Panc1 (cell line): Measurements from ENCODE around the gene TM9SF3. TPM values are rescaled to one million over a fixed set of nuclear protein-coding genes. Genes with fewer than 3 reads are reported as not detected.

Experiments used
- ATAC-seq: fragments of 200-7000 bp; cut with Tn5 transposase; 2 replicates; pipeline ENCODE4 v1.9.1; 2020; ENCODE audit warnings: mild to moderate bottlenecking, moderate library complexity
- BruUV-seq: library from RNA; stranded (reverse); fragments of 400-500 nt; replicated peaks from 2 replicates; lab custom pipeline; 2021; lab: Mats Ljungman, UMichigan
- CTCF ChIA-PET: fragments of 300-600 bp; sonication (Branson Sonifier 250); formaldehyde crosslinking; loops from one replicate; lab custom pipeline; 2022; ENCODE audit warnings: antibody characterized with exemption; lab: Charles Lee
- POLR2A ChIA-PET: fragments of 300-600 bp; sonication (Branson Sonifier 250); formaldehyde crosslinking; loops from one replicate; lab custom pipeline; 2022; ENCODE audit warnings: antibody characterized with exemption; lab: Charles Lee
- DNase-seq: peaks from one replicate; pipeline ENCODE4 v3.0.0-alpha.2; 2010; ENCODE audit warnings: low read depth, low spot score
- H3K27ac ChIP-seq: 2 replicates; pipeline ENCODE4 v1.5.1; 2011; ENCODE audit warnings: mild to moderate bottlenecking, low read length, inconsistent platforms
- H3K27me3 ChIP-seq: fragments of 200-500 bp; sonication (Bioruptor generic); 2 replicates; pipeline ENCODE4 v1.6.0; 2014; ENCODE audit warnings: low read length, inconsistent platforms; ENCODE audit not compliant: control insufficient read depth, insufficient read depth
- H3K36me3 ChIP-seq: fragments of 200-500 bp; sonication (Bioruptor generic); 2 replicates; pipeline ENCODE4 v1.5.1; 2014; ENCODE audit warnings: inconsistent platforms, mild to moderate bottlenecking, low read length, moderate library complexity; ENCODE audit not compliant: control insufficient read depth, insufficient read depth
- H3K4me1 ChIP-seq: 2 replicates; pipeline ENCODE4 v1.5.1; 2011; ENCODE audit warnings: inconsistent platforms, mild to moderate bottlenecking, low read length, moderate library complexity; ENCODE audit not compliant: control insufficient read depth, insufficient read depth
- H3K4me3 ChIP-seq, 2 experiments: 2 replicates each; pipeline ENCODE4 v1.5.1; 2011 to 2012; ENCODE audit warnings: low read depth in 2 of 2, low read length in 2 of 2, mild to moderate bottlenecking in 2 of 2, inconsistent platforms in 1 of 2, moderate library complexity in 1 of 2
- H3K9me3 ChIP-seq: fragments of 200-500 bp; sonication (Bioruptor generic); 2 replicates; pipeline ENCODE4 v1.5.1; 2014; ENCODE audit warnings: low read depth, mild to moderate bottlenecking, inconsistent platforms, low read length, moderate library complexity; ENCODE audit not compliant: control insufficient read depth, insufficient read depth
- POLR2AphosphoS5 ChIP-seq: IDR thresholded peaks from 2 replicates; pipeline ENCODE4 v1.6.1; 2012; ENCODE audit warnings: mild to moderate bottlenecking, low read depth, low read length, moderate library complexity
- SIN3A ChIP-seq: IDR thresholded peaks from 2 replicates; pipeline ENCODE4 v1.6.1; 2012; ENCODE audit warnings: low read depth, mild to moderate bottlenecking, low read length, moderate library complexity, borderline replicate concordance; ENCODE audit not compliant: insufficient read depth
- TCF7L2 ChIP-seq: IDR thresholded peaks from 2 replicates; pipeline ENCODE4 v1.6.1; 2011; ENCODE audit warnings: mild to moderate bottlenecking, low read depth, low read length, inconsistent platforms
- in situ Hi-C: cut with HindIII; loops from 2 replicates; pipeline ENCODE4 v1.10.0; 2016; ENCODE audit warnings: low sequenced_read_pairs, low pct_unique_long_range_greater_than_20kb
- intact Hi-C: fragments of 100-400 bp; cut with micrococcal nuclease; formaldehyde crosslinking; loops from one replicate; pipeline ENCODE4 v1.10.0; 2022; ENCODE audit not compliant: unreplicated experiment
- total RNA-seq: library from RNA; stranded (reverse); gene quantifications from one replicate; pipeline ENCODE4 v1.2.1, GENCODE V29; 2021; ENCODE audit not compliant: unreplicated experiment
- TF ChIP-seq, protein P1 (sequence below), 2 experiments: IDR thresholded peaks; 2 replicates each; pipeline ENCODE4 v1.6.1; 2011 to 2012; ENCODE audit warnings: low read depth in 2 of 2, control low read depth in 1 of 2, low read length in 1 of 2, mild to moderate bottlenecking in 1 of 2, moderate library complexity in 1 of 2; ENCODE audit not compliant: insufficient read depth in 1 of 2
- TF ChIP-seq, protein P2 (sequence below): fragments of 450-650 bp; IDR thresholded peaks from 2 replicates; pipeline ENCODE4 v1.5.1; 2017; ENCODE audit warnings: mild to moderate bottlenecking

Gene TM9SF3
- total RNA-seq, 1 experiment from 2014 or later: 179 TPM

DNA sequence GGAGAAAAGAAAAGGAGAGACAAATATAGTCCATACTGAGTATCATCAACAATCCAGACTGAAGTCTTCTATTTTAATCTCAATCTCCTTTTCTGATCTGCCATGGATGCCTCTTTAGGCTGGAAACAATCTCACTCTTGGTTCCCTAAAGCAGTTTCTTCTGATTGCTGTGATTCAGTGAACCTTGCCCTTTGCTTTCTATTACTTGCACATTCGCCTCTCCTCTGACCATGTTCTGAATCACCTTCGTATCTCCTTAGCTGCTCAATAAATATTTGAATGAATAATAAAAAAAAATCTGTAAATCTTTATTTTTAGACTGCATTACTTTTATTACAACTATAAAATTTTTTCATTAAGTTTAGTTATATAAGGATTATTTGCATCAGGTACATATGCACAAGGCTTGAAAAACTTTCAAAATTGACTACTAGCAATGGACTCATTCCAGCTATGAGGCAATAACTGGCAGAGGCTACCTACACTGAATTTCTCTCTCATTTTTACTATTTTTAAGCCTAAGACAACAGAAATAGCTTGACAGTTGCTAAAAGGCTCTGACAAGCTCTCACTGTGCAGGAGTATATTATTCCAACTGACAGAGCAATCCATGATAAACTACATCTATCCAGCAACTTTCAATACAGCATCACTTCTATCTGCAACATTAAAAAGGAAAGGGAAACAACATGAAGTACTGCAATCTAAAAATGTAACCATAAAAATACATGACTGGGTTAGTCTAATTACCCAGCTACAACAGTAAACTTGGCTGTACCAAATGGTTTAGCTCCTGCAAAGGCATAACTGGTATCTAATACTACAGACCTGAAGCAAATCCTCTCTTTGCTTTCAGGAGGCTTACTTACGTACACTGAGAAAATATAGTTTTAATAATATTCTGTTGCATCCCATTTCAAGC lies 25.6 kb downstream of the TM9SF3 start:
- no TSS peak for BruUV-seq
- ATAC-seq (no peak), DNase-seq (no peak)
- Histone ChIP-seq H3K4me1 (no peaks in the 10 kb centered on the region), H3K36me3 (peaks cover 17% of the 10 kb centered on the region), H3K27ac (no peak overlapping the region), H3K27me3 (no peaks in the 10 kb centered on the region), H3K4me3 (no peak overlapping the region), H3K9me3 (no peaks in the 10 kb centered on the region)
- in situ Hi-C loops: no loop called here
- TF ChIP-seq TCF7L2 (no peak), POLR2AphosphoS5 (no peak), SIN3A (no peak)
- TF ChIP-seq, protein P1, sequence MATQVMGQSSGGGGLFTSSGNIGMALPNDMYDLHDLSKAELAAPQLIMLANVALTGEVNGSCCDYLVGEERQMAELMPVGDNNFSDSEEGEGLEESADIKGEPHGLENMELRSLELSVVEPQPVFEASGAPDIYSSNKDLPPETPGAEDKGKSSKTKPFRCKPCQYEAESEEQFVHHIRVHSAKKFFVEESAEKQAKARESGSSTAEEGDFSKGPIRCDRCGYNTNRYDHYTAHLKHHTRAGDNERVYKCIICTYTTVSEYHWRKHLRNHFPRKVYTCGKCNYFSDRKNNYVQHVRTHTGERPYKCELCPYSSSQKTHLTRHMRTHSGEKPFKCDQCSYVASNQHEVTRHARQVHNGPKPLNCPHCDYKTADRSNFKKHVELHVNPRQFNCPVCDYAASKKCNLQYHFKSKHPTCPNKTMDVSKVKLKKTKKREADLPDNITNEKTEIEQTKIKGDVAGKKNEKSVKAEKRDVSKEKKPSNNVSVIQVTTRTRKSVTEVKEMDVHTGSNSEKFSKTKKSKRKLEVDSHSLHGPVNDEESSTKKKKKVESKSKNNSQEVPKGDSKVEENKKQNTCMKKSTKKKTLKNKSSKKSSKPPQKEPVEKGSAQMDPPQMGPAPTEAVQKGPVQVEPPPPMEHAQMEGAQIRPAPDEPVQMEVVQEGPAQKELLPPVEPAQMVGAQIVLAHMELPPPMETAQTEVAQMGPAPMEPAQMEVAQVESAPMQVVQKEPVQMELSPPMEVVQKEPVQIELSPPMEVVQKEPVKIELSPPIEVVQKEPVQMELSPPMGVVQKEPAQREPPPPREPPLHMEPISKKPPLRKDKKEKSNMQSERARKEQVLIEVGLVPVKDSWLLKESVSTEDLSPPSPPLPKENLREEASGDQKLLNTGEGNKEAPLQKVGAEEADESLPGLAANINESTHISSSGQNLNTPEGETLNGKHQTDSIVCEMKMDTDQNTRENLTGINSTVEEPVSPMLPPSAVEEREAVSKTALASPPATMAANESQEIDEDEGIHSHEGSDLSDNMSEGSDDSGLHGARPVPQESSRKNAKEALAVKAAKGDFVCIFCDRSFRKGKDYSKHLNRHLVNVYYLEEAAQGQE (IDR thresholded peaks at IDR 0.05; ENCODE audit: insufficient read depth in 1 of 2, low read depth in 2 of 2, low read length in 1 of 2): no peak
- TF ChIP-seq, protein P2, sequence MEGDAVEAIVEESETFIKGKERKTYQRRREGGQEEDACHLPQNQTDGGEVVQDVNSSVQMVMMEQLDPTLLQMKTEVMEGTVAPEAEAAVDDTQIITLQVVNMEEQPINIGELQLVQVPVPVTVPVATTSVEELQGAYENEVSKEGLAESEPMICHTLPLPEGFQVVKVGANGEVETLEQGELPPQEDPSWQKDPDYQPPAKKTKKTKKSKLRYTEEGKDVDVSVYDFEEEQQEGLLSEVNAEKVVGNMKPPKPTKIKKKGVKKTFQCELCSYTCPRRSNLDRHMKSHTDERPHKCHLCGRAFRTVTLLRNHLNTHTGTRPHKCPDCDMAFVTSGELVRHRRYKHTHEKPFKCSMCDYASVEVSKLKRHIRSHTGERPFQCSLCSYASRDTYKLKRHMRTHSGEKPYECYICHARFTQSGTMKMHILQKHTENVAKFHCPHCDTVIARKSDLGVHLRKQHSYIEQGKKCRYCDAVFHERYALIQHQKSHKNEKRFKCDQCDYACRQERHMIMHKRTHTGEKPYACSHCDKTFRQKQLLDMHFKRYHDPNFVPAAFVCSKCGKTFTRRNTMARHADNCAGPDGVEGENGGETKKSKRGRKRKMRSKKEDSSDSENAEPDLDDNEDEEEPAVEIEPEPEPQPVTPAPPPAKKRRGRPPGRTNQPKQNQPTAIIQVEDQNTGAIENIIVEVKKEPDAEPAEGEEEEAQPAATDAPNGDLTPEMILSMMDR: no peak
- ChIA-PET CTCF (interaction anchor here (0.6 kb wide), 1 partner anchor 26 kb away, joined by 3 read pairs; no protein-coding TSS in a partner anchor), POLR2A (no interaction called here)
- intact Hi-C loops: no loop called here

DNA sequence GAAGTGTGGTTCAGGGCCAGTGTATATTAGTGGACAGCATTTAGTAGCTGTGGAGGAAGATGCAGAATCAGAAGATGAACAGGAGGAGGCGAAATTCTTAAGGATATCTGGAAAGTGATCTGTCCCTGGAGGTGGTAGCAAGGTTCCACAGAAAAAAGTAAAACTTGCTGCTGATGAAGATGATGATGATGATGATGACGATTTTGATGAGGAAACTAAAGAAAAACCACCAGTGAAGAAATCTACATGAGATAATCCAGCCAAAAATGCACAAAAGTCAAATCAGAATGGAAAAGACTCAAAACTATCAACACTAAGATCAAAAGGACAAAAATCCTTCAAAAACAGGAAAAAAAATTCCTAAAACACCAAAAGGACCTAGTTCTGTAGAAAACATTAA lies 26.3 kb downstream of the TM9SF3 start:
- in situ Hi-C loops (no loop called here), intact Hi-C loops (no loop called here)
- no peaks in the 10 kb centered on the region for H3K27me3 ChIP-seq
- H3K36me3 ChIP-seq: peaks cover 19% of the 10 kb centered on the region
- H3K9me3 ChIP-seq: no peaks in the 10 kb centered on the region
- H3K4me1 ChIP-seq: no peaks in the 10 kb centered on the region
- no peak overlapping the region for H3K27ac ChIP-seq
- CTCF ChIA-PET: no interaction called here
- ATAC-seq (no peak), DNase-seq (no peak)
- no peak for TF ChIP-seq TCF7L2
- no peak for TF ChIP-seq POLR2AphosphoS5
- TF ChIP-seq SIN3A: no peak
- TF ChIP-seq, protein P2: no peak
- TF ChIP-seq, protein P1 (IDR thresholded peaks at IDR 0.05; ENCODE audit: insufficient read depth in 1 of 2, low read depth in 2 of 2, low read length in 1 of 2): no peak
- POLR2A ChIA-PET: no interaction called here
- BruUV-seq: no TSS peak
- H3K4me3 ChIP-seq: no peak overlapping the region
